Activated CD8-positive, alpha-beta memory T cell treated with anti-CD3 and anti-CD28 coated beads, Interleukin-2, amount 50 U/mL, for 1 hour (primary cell): ENCODE results near the gene EIF4EBP3.

Source experiments
- DNase-seq: peaks from one replicate; pipeline ENCODE4 v3.0.0-alpha.2; 2020; ENCODE audit errors: extremely low read depth

Gene EIF4EBP3

GRCh38 chr5:140557136-140557805, 9.8 kb downstream of the EIF4EBP3 start, which contains the start of gene SRA1:
Gene SRA1 (minus strand): TSS chr5:140557473. CDS start chr5:140557452, 21 bp downstream.
- no peak for DNase-seq

DNA sequence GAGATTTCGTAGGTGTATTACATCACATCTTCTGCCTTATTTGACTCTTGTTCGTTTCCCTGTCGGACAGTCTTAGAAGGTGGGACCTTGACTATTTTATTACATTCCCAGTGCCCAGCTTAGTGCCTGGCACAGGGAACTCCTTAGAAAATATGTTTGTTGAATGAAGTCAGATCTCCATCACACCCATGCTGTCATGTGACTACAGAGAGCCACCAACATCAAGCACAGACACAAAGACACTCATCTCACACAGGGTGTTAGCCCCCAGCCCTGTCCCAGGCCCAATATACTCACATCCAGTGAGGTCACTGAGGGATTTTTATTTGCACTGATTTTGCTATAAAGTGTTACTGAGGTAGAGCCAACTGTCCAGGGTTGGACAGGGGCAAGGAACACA, 10.5 kb downstream of the EIF4EBP3 start:
- DNase-seq: no peak

- DNase-seq: no peak
Measured at GRCh38 chr5:140558542-140558941, 11.1 kb downstream of the EIF4EBP3 start.

DNA sequence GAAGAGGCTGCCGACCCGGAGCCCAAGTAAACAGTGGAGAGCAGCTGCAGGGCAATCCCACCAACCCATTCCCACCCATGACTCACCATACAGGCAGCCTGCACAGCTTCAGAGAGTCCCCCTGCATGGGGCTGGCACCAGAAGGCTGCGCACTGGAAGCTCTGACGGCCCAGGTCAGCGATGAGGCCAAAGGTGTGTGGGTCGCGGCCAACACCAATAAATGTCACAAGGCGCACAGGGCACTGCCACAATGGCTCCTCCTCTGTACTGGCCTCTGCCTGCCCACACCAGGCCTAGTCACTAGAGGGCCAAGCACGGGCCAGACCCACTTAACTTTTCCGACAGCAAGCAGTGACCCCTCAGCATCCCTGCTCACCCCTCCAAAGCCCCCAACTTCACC, 12.8 kb downstream of the EIF4EBP3 start:
- DNase-seq: no peak

DNA sequence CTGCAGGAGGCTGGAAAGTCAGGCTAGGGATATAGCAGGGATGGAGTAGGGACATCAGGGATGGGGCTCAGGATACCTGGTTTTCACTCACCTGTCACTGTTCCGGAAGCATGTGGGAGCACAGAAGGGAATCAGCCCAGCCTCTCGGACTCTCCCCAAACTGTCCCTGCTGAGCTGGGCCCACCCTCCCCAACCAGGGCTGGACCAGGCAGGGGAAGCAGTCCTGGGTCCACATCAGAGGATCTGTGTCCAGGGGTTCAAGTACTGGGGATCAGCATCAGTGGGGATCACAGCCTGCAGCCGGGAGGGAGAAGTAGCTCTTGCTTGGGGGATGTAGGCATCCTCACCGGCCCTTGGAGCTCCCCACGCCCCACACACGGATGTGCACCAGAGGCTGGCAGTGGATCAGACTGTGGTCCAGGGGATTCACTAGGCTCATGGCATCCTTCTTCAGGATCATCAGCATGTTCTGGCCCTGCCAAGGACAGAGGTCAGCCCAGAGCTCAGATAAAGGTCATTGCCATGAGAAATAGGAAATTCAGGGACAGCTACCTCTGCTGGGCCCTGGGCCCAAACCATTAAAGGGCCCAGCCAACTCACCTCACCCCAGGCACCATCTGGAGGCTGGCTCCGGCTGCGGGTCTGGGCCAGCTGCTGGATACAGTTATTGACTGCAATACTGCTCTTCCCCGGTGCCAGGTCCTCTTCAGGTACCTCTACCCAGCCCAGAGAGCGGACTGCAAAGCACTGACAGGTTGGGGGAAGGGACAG, 14.5 kb downstream of the EIF4EBP3 start:
- no peak for DNase-seq

DNA sequence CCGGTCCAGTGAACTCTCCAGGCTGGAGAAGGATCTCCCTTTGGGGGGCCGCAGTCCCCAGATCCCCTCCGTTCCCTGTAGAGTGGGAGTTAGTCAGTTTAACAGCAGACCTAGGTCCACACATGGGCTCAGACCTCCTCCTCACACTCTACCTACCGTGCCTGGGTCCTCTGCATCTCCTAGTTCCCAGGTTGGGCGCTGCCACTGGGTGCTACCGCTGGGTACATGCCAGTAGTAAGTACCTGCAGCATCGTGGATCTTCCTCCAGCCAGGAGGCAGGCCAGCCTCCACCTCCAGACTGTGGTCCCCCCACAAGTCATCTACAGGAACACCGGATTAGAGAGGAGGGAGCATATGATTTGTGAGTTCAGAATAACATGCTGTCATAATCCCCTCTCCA, 16.1 kb downstream of the EIF4EBP3 start:
- DNase-seq: no peak

- DNase-seq: peak; percentile 95
Measured at GRCh38 chr5:140564196-140565023, 16.9 kb downstream of the EIF4EBP3 start, which contains the start of the genes APBB3 and SLC35A4. Gene APBB3 (minus strand): TSS chr5:140564598. CDS start chr5:140564245, 353 bp downstream. Gene SLC35A4 (plus strand): TSS chr5:140564828. CDS start chr5:140567170, 2,342 bp downstream.

GRCh38 chr5:140565024-140565779, 17.7 kb downstream of the EIF4EBP3 start:
- no peak for DNase-seq

GRCh38 chr5:140565780-140566095, 18.3 kb downstream of the EIF4EBP3 start:
- no peak for DNase-seq

GRCh38 chr5:140566665-140567064, 19.2 kb downstream of the EIF4EBP3 start:
- DNase-seq: no peak

GRCh38 chr5:140567136-140567818, 19.8 kb downstream of the EIF4EBP3 start:
- DNase-seq: no peak

DNA sequence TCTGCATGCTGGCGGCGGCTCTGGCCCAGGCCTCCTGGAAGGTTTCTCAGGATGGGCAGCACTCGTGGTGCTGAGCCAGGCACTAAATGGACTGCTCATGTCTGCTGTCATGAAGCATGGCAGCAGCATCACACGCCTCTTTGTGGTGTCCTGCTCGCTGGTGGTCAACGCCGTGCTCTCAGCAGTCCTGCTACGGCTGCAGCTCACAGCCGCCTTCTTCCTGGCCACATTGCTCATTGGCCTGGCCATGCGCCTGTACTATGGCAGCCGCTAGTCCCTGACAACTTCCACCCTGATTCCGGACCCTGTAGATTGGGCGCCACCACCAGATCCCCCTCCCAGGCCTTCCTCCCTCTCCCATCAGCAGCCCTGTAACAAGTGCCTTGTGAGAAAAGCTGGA, 20.4 kb downstream of the EIF4EBP3 start:
- DNase-seq: no peak

DNA sequence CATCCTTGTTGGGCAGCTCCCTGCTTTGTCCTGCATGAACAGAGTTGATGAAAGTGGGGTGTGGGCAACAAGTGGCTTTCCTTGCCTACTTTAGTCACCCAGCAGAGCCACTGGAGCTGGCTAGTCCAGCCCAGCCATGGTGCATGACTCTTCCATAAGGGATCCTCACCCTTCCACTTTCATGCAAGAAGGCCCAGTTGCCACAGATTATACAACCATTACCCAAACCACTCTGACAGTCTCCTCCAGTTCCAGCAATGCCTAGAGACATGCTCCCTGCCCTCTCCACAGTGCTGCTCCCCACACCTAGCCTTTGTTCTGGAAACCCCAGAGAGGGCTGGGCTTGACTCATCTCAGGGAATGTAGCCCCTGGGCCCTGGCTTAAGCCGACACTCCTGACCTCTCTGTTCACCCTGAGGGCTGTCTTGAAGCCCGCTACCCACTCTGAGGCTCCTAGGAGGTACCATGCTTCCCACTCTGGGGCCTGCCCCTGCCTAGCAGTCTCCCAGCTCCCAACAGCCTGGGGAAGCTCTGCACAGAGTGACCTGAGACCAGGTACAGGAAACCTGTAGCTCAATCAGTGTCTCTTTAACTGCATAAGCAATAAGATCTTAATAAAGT, 21.1 kb downstream of the EIF4EBP3 start:
- no peak for DNase-seq

GRCh38 chr5:140569197-140569596, 21.7 kb downstream of the EIF4EBP3 start:
- DNase-seq: no peak

- DNase-seq: no peak
Measured at GRCh38 chr5:140570058-140570457, 22.6 kb downstream of the EIF4EBP3 start.

DNA sequence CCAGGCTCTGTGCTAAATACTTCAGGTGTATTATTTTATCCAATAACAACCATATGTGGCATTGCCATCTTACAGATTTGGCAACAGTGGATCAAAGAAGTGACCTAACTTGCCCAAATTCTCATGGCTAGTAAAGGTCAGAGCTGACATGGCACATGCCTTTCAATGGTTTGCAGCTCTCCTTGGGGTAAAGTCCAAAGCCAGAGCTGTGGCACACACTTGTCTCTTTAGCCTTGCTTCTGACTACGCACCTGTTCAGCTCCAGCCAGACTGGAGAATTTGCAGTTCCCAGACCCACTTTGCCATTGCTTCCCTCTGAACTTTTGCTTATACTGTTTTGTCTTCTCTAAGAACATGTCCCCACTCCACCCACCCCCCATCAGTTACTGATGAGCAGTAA, 23.0 kb downstream of the EIF4EBP3 start:
- DNase-seq: no peak

GRCh38 chr5:140571105-140571504, 23.6 kb downstream of the EIF4EBP3 start:
- no peak for DNase-seq

DNA sequence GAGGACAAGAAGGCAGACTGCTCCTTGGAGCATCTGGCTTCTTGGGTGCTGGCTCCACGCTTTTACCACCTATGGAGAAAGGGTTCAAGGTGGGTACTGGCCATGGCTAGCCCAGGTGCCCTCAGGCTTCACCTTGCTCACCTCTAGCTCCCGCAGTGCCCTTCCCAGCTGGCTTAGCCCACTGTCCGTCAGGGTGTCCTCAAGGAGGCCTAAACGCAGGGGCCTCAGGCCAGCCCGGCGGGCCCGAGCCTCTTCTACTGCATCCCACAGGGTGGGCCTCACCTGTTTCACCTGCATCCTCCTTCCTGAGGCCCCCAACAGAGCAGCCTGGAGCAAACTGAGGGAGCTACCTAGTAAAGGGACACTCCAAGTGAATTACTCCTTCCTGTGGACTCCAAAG, 26.2 kb downstream of the EIF4EBP3 start:
- no peak for DNase-seq

DNA sequence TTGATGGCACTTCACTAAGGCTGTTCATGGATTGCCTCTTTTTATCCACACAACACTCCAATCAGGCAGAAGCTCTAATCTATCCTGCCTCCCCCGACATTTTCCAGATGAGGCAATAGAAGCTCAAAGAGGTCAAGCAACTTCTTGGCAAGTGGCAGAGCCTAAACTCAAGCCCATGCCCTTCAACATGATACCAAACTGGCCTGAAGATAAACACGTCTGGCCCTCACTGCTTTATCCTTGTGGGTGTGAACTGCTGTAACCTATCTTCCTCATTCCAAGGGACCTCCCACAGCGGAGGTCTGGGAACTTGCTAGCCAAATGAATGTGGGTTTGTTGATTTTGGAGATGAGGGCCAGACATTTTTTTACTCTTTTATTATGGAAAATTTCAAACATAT, 26.7 kb downstream of the EIF4EBP3 start:
- no peak for DNase-seq

DNA sequence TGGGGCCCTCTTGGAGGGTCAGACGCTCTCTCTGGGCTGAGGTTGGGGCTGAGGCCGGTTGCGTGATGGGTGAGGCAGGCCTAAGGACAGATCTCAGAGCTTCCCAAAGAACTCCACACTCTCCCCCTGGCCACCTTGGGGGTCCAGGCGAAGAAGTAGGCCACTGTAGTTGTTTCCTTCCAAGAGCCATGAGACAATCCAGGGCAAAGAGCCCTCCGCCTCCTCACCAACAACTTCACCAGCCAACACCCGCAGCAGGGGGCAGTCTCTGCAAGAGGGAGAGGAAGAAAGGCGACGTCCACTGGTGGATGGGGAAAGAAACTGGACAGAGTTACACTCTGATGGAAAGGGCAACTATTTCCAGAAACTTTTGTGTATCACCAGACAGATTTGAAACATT, 27.8 kb downstream of the EIF4EBP3 start:
- DNase-seq: no peak

GRCh38 chr5:140576776-140577201, 29.3 kb downstream of the EIF4EBP3 start:
- DNase-seq: no peak
